AG04449 (cell line): Measurements from ENCODE around the gene AHSA1.

Experiments used
- CTCF ChIA-PET: fragments of 350-600 bp; formaldehyde crosslinking; extraction: SDS; loops from one replicate; lab custom pipeline; 2021; ENCODE audit warnings: antibody characterized with exemption; lab: Yijun Ruan, JAX
- POLR2A ChIA-PET: fragments of 400-600, 350-600 bp; formaldehyde crosslinking; extraction: SDS; loops from one replicate; lab custom pipeline; 2020; ENCODE audit warnings: antibody characterized with exemption, inconsistent platforms; lab: Yijun Ruan, JAX
- DNase-seq: peaks from one replicate; pipeline ENCODE4 v3.0.0-alpha.2; 2010; ENCODE audit warnings: low read depth, low spot score
- H3K4me3 ChIP-seq: 2 replicates; pipeline ENCODE4 v1.5.1; 2011; ENCODE audit warnings: low read depth, mild to moderate bottlenecking, control low read depth, low read length
- CTCF ChIP-seq: IDR thresholded peaks from one replicate; pipeline ENCODE4 v1.5.1; 2011; ENCODE audit warnings: mild to moderate bottlenecking, moderate library complexity, low read length, control low read depth, inconsistent platforms; ENCODE audit not compliant: insufficient read depth; ENCODE audit errors: missing control alignments

Gene AHSA1

GRCh38 chr14:77469067-77469505 lies 11.2 kb downstream of the AHSA1 start:
- CTCF ChIA-PET = interaction anchor here (1.3 to 3.1 kb wide), 3 partner anchors 10 to 82 kb away, joined by 3 to 38 read pairs (median 3); no protein-coding TSS in a partner anchor
- no peak overlapping the region for H3K4me3 ChIP-seq
- no peak for DNase-seq
- no peak for TF ChIP-seq CTCF
- POLR2A ChIA-PET = interaction anchor here (0.9 kb wide), 1 partner anchor 64 kb away, joined by 3 read pairs; no protein-coding TSS in a partner anchor

GRCh38 chr14:77469539-77469938 lies 11.6 kb downstream of the AHSA1 start:
- no peak for TF ChIP-seq CTCF
- CTCF ChIA-PET = interaction anchor here (1.3 to 3.1 kb wide), 3 partner anchors 9 to 82 kb away, joined by 3 to 38 read pairs (median 3); no protein-coding TSS in a partner anchor
- POLR2A ChIA-PET = interaction anchor here (0.9 kb wide), 1 partner anchor 63 kb away, joined by 3 read pairs; no protein-coding TSS in a partner anchor
- H3K4me3 ChIP-seq = no peak overlapping the region
- no peak for DNase-seq

GRCh38 chr14:77470224-77470870 lies 12.5 kb downstream of the AHSA1 start:
- TF ChIP-seq CTCF = no peak
- H3K4me3 ChIP-seq = no peak overlapping the region
- ChIA-PET CTCF (interaction anchor here (1.6 kb wide), 1 partner anchor 8 kb away, joined by 3 read pairs; no protein-coding TSS in a partner anchor), POLR2A (no interaction called here)
- DNase-seq = no peak

- ChIA-PET CTCF (interaction anchor here (4.6 kb wide), 1 partner anchor 15 kb away, joined by 17 read pairs; no protein-coding TSS in a partner anchor), POLR2A (no interaction called here)
- no peak for TF ChIP-seq CTCF
- no peak for DNase-seq
- H3K4me3 ChIP-seq = no peak overlapping the region
These were observed 16.0 kb downstream of the AHSA1 start for GRCh38 chr14:77473921-77474320.

GRCh38 chr14:77474479-77475177 lies 16.7 kb downstream of the AHSA1 start:
- POLR2A ChIA-PET = no interaction called here
- CTCF ChIA-PET = interaction anchor here (4.6 kb wide), 1 partner anchor 15 kb away, joined by 17 read pairs; no protein-coding TSS in a partner anchor
- TF ChIP-seq CTCF = no peak
- no peak for DNase-seq
- no peak overlapping the region for H3K4me3 ChIP-seq
